Tibial nerve (tissue), 4 donors: ENCODE data around the gene NSMCE4A. TPM values are rescaled to one million over a fixed set of nuclear protein-coding genes. Genes with fewer than 3 reads are reported as not detected.
"Not testable (repeated sequence)": the region's sequence is repeated elsewhere in the genome, so short reads cannot be mapped to it uniquely, and the experiment has no call there.

Experiments
- DNase-seq, 2 donors: peaks; one replicate each; pipeline ENCODE4 v3.0.0-alpha.2; 2019; ENCODE audit warnings: low spot score in 2 of 2
- H3K27ac ChIP-seq, 4 donors: fragments of 200-600 bp; sonication (generic) in 3 of 4; one replicate each; pipeline ENCODE4 v1.5.1; 2017 to 2019; ENCODE audit warnings: mild to moderate bottlenecking in 1 of 4
- H3K27me3 ChIP-seq, 2 donors: fragments of 200-600 bp; sonication (generic) in 1 of 2; one replicate each; pipeline versions ENCODE4 v1.5.1 to v1.6.0; 2017 to 2019
- H3K36me3 ChIP-seq, 3 donors: fragments of 200-600 bp; sonication (generic); one replicate each; pipeline ENCODE4 v1.5.1; 2018 to 2019
- H3K4me1 ChIP-seq, 4 donors: fragments of 200-600 bp; sonication (generic) in 3 of 4; one replicate each; pipeline ENCODE4 v1.5.1; 2017 to 2019
- H3K4me3 ChIP-seq, 4 donors: fragments of 200-600 bp; sonication (generic) in 3 of 4; one replicate each; pipeline ENCODE4 v1.5.1; 2017 to 2019; ENCODE audit warnings: mild to moderate bottlenecking in 1 of 4, moderate library complexity in 1 of 4
- H3K9me3 ChIP-seq, 4 donors: fragments of 200-600 bp; sonication (generic) in 3 of 4; one replicate each; pipeline ENCODE4 v1.5.1; 2017 to 2019
- CTCF ChIP-seq, 5 experiments: fragments of 200-600 bp in 3 of 5; fragments of 450-650 bp in 2 of 5; sonication (generic) in 3 of 5; IDR thresholded peaks; one replicate each; pipeline ENCODE4 v1.5.1; 2016 to 2019; ENCODE audit warnings: antibody characterized with exemption in 5 of 5, mild to moderate bottlenecking in 3 of 5, moderate library complexity in 2 of 5
- EP300 ChIP-seq, 2 donors: sonication (generic); formaldehyde crosslinking; IDR thresholded peaks; one replicate each; pipeline ENCODE4 v1.6.1; 2017; ENCODE audit warnings: antibody characterized with exemption in 2 of 2, mild to moderate bottlenecking in 1 of 2
- POLR2A ChIP-seq, 2 donors: fragments of 450-650 bp; IDR thresholded peaks; one replicate each; pipeline ENCODE4 v1.6.1; 2017; ENCODE audit warnings: antibody characterized with exemption in 2 of 2, mild to moderate bottlenecking in 2 of 2, moderate library complexity in 2 of 2
- WGBS, 2 donors: methylation state at CpG; one replicate each; pipeline ENCODE4 v1.1.5; 2018; 5-methylcytosine and 5-hydroxymethylcytosine counted together
- small RNA-seq: library from RNA; depleted of rRNA; stranded (forward); fragments of <200 nt; gene quantifications from one replicate; pipeline ENCODE3, GENCODE V24; 2016
- total RNA-seq, 4 donors: library from RNA; depleted of rRNA; stranded (reverse); fragments of >200 nt; gene quantifications; one replicate each; pipeline ENCODE4 v1.1.0, GENCODE V29; 2016

NSMCE4A gene
- total RNA-seq, 4 donors from 2014 or later: 70.1 to 102 (median 82.4) TPM

- peaks cover 0 to 67% (median 0%) of the 10 kb centered on the region in 3 donors for H3K36me3 ChIP-seq
These were observed 55.4 kb downstream of the NSMCE4A start for GRCh38 chr10:121919666-121920065.

GRCh38 chr10:121918800-121919199, 56.2 kb downstream of the NSMCE4A start:
- H3K27me3 ChIP-seq, H3K4me1 ChIP-seq, H3K4me3 ChIP-seq, H3K9me3 ChIP-seq, H3K27ac ChIP-seq, DNase-seq: not testable (repeated sequence)
- WGBS, 2 donors: 94 to 95% methylated on average over 7 of the region's 7 CpGs
- H3K36me3 ChIP-seq: peaks cover 0 to 74% (median 0%) of the 10 kb centered on the region in 3 donors

More at GRCh38 chr10:121919666-121920065, 55.4 kb downstream of the NSMCE4A start:
- 89 to 92% methylated on average over 10 of the region's 10 CpGs for WGBS, 2 donors
- H3K9me3 ChIP-seq: no peaks in the 10 kb centered on the region
- no peak overlapping the region for H3K4me3 ChIP-seq
- no peak for DNase-seq
- no peak for TF ChIP-seq POLR2A (IDR thresholded peaks at IDR 0.05)
- no peak for TF ChIP-seq CTCF (IDR thresholded peaks at IDR 0.05)
- no peak for TF ChIP-seq EP300 (IDR thresholded peaks at IDR 0.05)
- no peak overlapping the region for H3K27ac ChIP-seq
- H3K27me3 ChIP-seq: no peaks in the 10 kb centered on the region
- H3K4me1 ChIP-seq: no peaks in the 10 kb centered on the region

GRCh38 chr10:121914661-121915060, 60.4 kb downstream of the NSMCE4A start:
- H3K4me3 ChIP-seq: no peak overlapping the region
- H3K9me3 ChIP-seq: no peaks in the 10 kb centered on the region
- TF ChIP-seq EP300 (IDR thresholded peaks at IDR 0.05): no peak
- TF ChIP-seq POLR2A (IDR thresholded peaks at IDR 0.05): no peak
- TF ChIP-seq CTCF (IDR thresholded peaks at IDR 0.05): no peak
- no peak overlapping the region for H3K27ac ChIP-seq
- WGBS, 2 donors: 91 to 93% methylated on average over 6 of the region's 6 CpGs
- H3K36me3 ChIP-seq: peaks cover 0 to 74% (median 0%) of the 10 kb centered on the region in 3 donors
- H3K27me3 ChIP-seq: no peaks in the 10 kb centered on the region
- H3K4me1 ChIP-seq: peaks cover 0 to 12% (median 3%) of the 10 kb centered on the region in 4 donors
- DNase-seq: no peak

- TF ChIP-seq EP300 (IDR thresholded peaks at IDR 0.05) (no peak), POLR2A (IDR thresholded peaks at IDR 0.05) (no peak), CTCF (IDR thresholded peaks at IDR 0.05) (no peak)
- WGBS, 2 donors: 91 to 93% methylated on average over 2 of the region's 2 CpGs
These were observed 63.7 kb downstream of the NSMCE4A start for GRCh38 chr10:121911421-121911697.

GRCh38 chr10:121910673-121911420, 64.2 kb downstream of the NSMCE4A start:
- DNase-seq: no peak
- TF ChIP-seq POLR2A (IDR thresholded peaks at IDR 0.05): no peak
- TF ChIP-seq EP300 (IDR thresholded peaks at IDR 0.05): no peak
- no peak for TF ChIP-seq CTCF (IDR thresholded peaks at IDR 0.05)
- Histone ChIP-seq H3K4me3 (no peak overlapping the region), H3K27ac (no peak overlapping the region), H3K27me3 (no peaks in the 10 kb centered on the region), H3K4me1 (peaks cover 0 to 12% (median 3%) of the 10 kb centered on the region in 4 donors), H3K36me3 (peaks cover 0 to 76% (median 0%) of the 10 kb centered on the region in 3 donors), H3K9me3 (no peaks in the 10 kb centered on the region)
- WGBS, 2 donors: 41 to 47% methylated on average over 5 of the region's 5 CpGs

More at GRCh38 chr10:121911421-121911697, 63.7 kb downstream of the NSMCE4A start:
- H3K36me3 ChIP-seq: peaks cover 0 to 77% (median 0%) of the 10 kb centered on the region in 3 donors
- no peaks in the 10 kb centered on the region for H3K27me3 ChIP-seq
- no peak overlapping the region for H3K27ac ChIP-seq
- no peak overlapping the region for H3K4me3 ChIP-seq
- no peaks in the 10 kb centered on the region for H3K9me3 ChIP-seq
- no peak for DNase-seq
- H3K4me1 ChIP-seq: peaks cover 0 to 12% (median 3%) of the 10 kb centered on the region in 4 donors

Small RNA genes lying within 50 kb of the gene (small RNA-seq; reads per million reads assigned to genes)
- not detected for gene RF02219

Other genes with a start within 250 kb of the NSMCE4A start
- gene ATE1, start 47.2 kb downstream of the NSMCE4A start, total RNA-seq: 10 to 100 TPM; 18.3 to 24.5 (median 23.5) TPM
- gene TACC2, start 13.9 kb upstream of the NSMCE4A start, total RNA-seq: 10 to 100 TPM; 31.0 to 52.5 (median 42.2) TPM